Psoas muscle (tissue), 8 donors: ENCODE measurements around the gene NAT10. TPM values are rescaled to one million over a fixed set of nuclear protein-coding genes. Genes with fewer than 3 reads are reported as not detected.

Experiments
- ATAC-seq, 4 donors: fragments of 200-7000 bp; cut with Tn5 transposase; one replicate each; pipeline ENCODE4 v1.9.1; 2020; ENCODE audit warnings: moderate library complexity in 3 of 4, mild to moderate bottlenecking in 2 of 4
- DNase-seq, 2 donors: peaks; one replicate each; pipeline ENCODE4 v3.0.0-alpha.2; 2020
- H3K27ac ChIP-seq: fragments of 200-600 bp; one replicate; pipeline ENCODE4 v1.8.0; 2022
- H3K27me3 ChIP-seq, 3 donors: fragments of 200-600 bp in 1 of 3; one replicate each; pipeline versions ENCODE4 v1.6.1 to v1.8.0; 2013 to 2022; ENCODE audit warnings: low read length in 2 of 3, mild to moderate bottlenecking in 2 of 3, moderate library complexity in 1 of 3; ENCODE audit not compliant: insufficient read depth in 3 of 3
- H3K36me3 ChIP-seq, 2 donors: fragments of 200-600 bp in 1 of 2; one replicate each; pipeline versions ENCODE4 v1.6.1 to v1.8.0; 2013 to 2022; ENCODE audit warnings: low read depth in 1 of 2, mild to moderate bottlenecking in 1 of 2, moderate library complexity in 1 of 2; ENCODE audit not compliant: insufficient read depth in 1 of 2
- H3K4me1 ChIP-seq: fragments of 200-600 bp; one replicate; pipeline ENCODE4 v1.8.0; 2022
- H3K4me3 ChIP-seq: fragments of 200-600 bp; one replicate; pipeline ENCODE4 v1.8.0; 2022; ENCODE audit warnings: mild to moderate bottlenecking
- H3K9me3 ChIP-seq: fragments of 200-600 bp; one replicate; pipeline ENCODE4 v1.8.0; 2022
- WGBS, 3 donors: extraction: QIAGEN DNeasy Blood & Tissue Kit; methylation state at CpG; one replicate each; pipeline versions ENCODE4 v1.1.6 to v1.1.7; 2013; 5-methylcytosine and 5-hydroxymethylcytosine counted together
- intact Hi-C, 2 donors: fragments of 100-400 bp; cut with DNase I; formaldehyde crosslinking; loops; one replicate each; pipeline versions ENCODE4 v1.11.0 to v1.14.2; 2022
- polyA plus RNA-seq, 3 donors: library from polyadenylated mRNA; stranded (reverse); fragments of 200-250 nt; gene quantifications; one replicate each; pipeline ENCODE4 v1.2.3, GENCODE V29; 2013
- total RNA-seq, 4 donors: library from RNA; stranded (reverse); fragmentation: NEBNext Ultra II Directional in 2 of 4; extraction: Animal tissue kit (Norgen Biotek cat#: 25700) in 2 of 4; gene quantifications; one replicate each; pipeline versions ENCODE4 v1.2.1 to v1.2.4, GENCODE V29; 2021 to 2023
- TF ChIP-seq, protein P1 (sequence below): fragments of 200-600 bp; IDR thresholded peaks from one replicate; pipeline ENCODE4 v1.8.0; 2022; ENCODE audit warnings: antibody characterized with exemption
- donor health status: healthy with polysubstance abuse.
- donor health status: DM: no; HTN: no; CAD: no; lungs with moderate emphysema.
- donor health status: Bipolar disorder and iron deficiency.
- donor health status: healthy.
- donor health status: DM: yes; HTN: yes; CAD: no.
- donor health status: DM: no; HTN: no; CAD: no.
- donor health status: DM: no; HTN: no; CAD: no.
- donor health status: DM: yes; HTN: yes; CAD: no.

NAT10 gene
- total and polyA plus RNA-seq, 7 donors: 21.0 to 51.5 (median 29.1) TPM

DNA sequence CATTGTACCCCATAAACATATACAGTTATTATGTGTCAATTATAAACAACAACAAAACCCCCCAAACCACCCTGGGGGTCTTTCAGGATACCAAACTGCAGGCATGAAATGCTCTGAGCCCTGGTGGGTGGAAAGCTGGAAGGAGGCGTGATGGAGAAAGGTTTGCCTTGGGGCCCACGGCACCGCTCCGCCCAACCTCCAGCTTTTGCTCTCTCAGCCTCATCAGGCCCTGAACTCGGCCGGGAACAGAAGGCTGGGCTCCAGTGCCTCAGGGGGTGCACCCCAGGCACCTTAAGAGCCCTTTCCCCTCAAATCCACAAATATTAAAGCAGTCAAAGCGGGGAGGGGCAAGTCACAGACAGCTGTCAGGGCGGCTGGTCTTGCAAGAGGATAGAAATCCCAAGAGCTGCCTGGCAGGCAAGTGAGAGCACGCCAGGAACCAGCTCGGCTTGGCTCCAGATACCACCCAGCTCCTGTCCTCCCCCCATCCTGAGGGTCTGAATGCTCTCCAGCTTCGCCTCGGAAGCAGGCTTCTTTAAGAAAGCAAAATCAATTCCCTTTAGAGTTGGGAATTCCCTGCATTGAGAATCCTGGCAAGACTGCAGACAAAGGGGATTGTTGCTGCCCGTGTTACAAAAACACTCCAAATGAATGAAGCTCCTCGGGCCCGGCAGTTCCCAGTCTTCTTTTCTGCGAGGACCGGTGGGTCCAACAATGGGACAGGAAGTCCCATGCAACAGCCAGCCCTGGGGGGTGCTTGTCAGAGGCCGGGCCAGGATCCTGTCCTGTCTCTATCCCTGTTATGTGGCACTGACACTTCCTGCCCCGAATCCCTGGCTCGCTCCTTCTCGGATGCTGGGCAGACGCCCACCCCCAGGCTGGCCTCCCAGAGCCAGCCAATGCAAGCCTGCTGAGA is 80.8 kb downstream of the NAT10 start:
- intact Hi-C loops: no loop called here
- no peak overlapping the region for H3K27ac ChIP-seq
- ATAC-seq (no peak), DNase-seq (no peak)
- WGBS, 3 donors: 55 to 56% (median 55%) methylated on average over 22 of the region's 22 CpGs
- H3K4me1 ChIP-seq: peaks cover 6% of the 10 kb centered on the region
- no peaks in the 10 kb centered on the region for H3K36me3 ChIP-seq
- no peak overlapping the region for H3K4me3 ChIP-seq
- no peaks in the 10 kb centered on the region for H3K9me3 ChIP-seq
- TF ChIP-seq, protein P1, sequence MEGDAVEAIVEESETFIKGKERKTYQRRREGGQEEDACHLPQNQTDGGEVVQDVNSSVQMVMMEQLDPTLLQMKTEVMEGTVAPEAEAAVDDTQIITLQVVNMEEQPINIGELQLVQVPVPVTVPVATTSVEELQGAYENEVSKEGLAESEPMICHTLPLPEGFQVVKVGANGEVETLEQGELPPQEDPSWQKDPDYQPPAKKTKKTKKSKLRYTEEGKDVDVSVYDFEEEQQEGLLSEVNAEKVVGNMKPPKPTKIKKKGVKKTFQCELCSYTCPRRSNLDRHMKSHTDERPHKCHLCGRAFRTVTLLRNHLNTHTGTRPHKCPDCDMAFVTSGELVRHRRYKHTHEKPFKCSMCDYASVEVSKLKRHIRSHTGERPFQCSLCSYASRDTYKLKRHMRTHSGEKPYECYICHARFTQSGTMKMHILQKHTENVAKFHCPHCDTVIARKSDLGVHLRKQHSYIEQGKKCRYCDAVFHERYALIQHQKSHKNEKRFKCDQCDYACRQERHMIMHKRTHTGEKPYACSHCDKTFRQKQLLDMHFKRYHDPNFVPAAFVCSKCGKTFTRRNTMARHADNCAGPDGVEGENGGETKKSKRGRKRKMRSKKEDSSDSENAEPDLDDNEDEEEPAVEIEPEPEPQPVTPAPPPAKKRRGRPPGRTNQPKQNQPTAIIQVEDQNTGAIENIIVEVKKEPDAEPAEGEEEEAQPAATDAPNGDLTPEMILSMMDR: no peak
- H3K27me3 ChIP-seq: no peaks in the 10 kb centered on the region

DNA sequence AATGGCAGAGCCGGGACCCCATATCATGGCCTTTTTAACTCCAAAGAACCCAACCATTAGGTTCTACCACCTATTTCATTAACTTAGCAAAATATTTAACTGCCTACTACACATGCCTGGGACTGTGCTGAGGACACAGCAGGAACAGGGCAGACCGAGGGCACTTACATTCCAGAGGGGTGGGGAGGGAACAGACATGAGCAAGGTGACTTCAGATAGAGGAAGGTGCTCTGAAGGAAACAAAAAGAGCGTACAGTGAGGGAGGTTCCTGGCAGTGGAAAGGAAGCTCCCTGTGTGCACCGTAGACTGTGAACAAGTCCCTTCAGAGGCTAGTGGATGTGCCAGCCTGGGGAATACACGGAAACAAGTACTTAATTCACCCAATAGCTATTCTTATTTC is 82.8 kb downstream of the NAT10 start:
- Histone ChIP-seq H3K27me3 (no peaks in the 10 kb centered on the region), H3K4me1 (peaks cover 14% of the 10 kb centered on the region), H3K27ac (no peak overlapping the region), H3K36me3 (no peaks in the 10 kb centered on the region), H3K4me3 (no peak overlapping the region), H3K9me3 (no peaks in the 10 kb centered on the region)
- intact Hi-C loops: no loop called here
- no peak for DNase-seq
- TF ChIP-seq, protein P1: no peak
- WGBS, 3 donors: 85 to 89% (median 87%) methylated on average over 5 of the region's 5 CpGs
- ATAC-seq: no peak

DNA sequence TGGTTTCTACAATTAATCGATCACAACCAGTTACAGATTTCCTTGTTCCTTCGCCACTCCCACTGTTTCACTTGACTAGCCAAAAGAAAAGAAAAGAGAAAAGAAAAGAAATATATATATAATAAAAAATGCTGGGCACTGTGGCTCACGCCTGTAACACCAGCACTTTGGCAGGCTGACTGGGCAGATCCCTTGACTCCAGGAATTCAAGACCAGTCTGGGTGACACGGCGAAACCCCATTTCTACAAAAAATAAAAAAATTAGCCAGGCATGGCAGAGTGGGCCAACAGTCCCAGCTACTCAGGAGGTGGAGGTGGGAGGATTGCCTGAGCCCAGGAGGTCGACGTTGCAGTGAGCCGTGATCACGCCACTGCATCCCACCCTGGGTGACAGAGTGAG is 83.8 kb downstream of the NAT10 start:
- intact Hi-C loops: no loop called here
- no peak for DNase-seq
- no peak overlapping the region for H3K4me3 ChIP-seq
- ATAC-seq: no peak
- TF ChIP-seq, protein P1: no peak
- no peak overlapping the region for H3K27ac ChIP-seq
- H3K4me1 ChIP-seq: peaks cover 21% of the 10 kb centered on the region
- H3K36me3 ChIP-seq: no peaks in the 10 kb centered on the region
- H3K27me3 ChIP-seq: no peaks in the 10 kb centered on the region
- WGBS, 3 donors: 82 to 84% (median 83%) methylated on average over 9 of the region's 9 CpGs
- H3K9me3 ChIP-seq: no peaks in the 10 kb centered on the region

DNA sequence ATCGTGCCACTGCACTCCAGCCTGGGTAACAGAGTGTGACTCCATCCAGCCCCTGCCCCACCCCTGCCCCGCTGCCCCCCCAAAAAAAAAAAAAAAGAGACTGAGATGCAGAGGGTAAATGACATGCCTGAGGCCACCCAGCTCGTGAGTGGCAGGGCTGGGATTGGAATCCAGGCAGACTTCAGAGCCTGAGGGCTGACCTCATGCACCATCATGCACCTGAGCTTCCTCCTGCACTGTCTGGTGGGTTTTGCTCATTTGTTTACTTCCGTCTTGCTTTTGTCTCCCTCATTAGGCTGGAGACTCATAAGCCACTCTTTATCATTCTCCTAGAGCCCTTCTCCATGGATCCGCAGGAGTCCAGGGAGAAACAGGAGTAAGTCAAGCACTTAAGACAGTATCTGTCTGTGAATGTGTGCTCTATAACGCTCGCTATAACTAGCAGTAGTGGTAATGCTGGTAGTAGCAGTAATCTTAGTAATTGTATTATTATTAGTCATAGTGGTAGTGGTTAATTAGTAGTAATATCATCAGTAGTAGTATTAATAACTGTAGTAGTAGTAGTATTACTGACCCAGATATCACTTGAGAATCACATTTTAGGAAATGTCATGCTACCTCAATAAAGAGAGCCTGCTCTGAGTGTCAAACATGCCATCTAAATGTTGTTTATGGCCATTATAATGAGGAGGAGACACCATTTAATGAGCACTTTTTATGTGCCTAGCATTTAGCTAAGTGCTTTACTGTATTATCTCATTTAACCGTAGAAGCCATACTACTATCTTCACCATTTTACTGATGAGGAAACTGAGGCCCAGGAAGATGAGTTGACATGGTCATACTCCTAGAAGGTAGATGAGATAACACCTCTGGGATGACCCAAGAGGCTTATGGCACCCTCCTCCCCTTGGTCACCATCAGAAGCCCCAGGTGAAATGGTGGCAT is 85.0 kb downstream of the NAT10 start:
- intact Hi-C loops: no loop called here
- DNase-seq: no peak
- Histone ChIP-seq H3K4me1 (peaks cover 21% of the 10 kb centered on the region), H3K36me3 (no peaks in the 10 kb centered on the region), H3K27ac (no peak overlapping the region), H3K4me3 (no peak overlapping the region), H3K27me3 (no peaks in the 10 kb centered on the region), H3K9me3 (no peaks in the 10 kb centered on the region)
- no peak for ATAC-seq
- WGBS, 3 donors: 90 to 93% (median 92%) methylated on average over 8 of the region's 8 CpGs
- TF ChIP-seq, protein P1: no peak
